Small intestine (tissue), 7 donors: Measurements from ENCODE around the gene ATRN. TPM values are rescaled to one million over a fixed set of nuclear protein-coding genes. Genes with fewer than 3 reads are reported as not detected.

Experiments
- DNase-seq, 2 donors: peaks; one replicate each; pipeline versions ENCODE4 v3.0.0 to v3.0.0-alpha.2; 2013
- FAIRE-seq: peaks from 2 replicates; lab custom pipeline; 2012; peaks lifted over from hg19 to GRCh38; lab: Jason Lieb, UNC
- H3K27ac ChIP-seq, 3 donors: one replicate each; pipeline ENCODE4 v1.5.1; 2013; ENCODE audit warnings: low read length in 2 of 3, mild to moderate bottlenecking in 2 of 3, control low read depth in 1 of 3, inconsistent platforms in 1 of 3, low read depth in 1 of 3, moderate library complexity in 1 of 3
- H3K27me3 ChIP-seq, 3 donors: one replicate each; pipeline ENCODE4 v1.6.1; 2013; ENCODE audit warnings: low read length in 3 of 3, inconsistent platforms in 1 of 3; ENCODE audit not compliant: control insufficient read depth in 3 of 3, insufficient read depth in 3 of 3
- H3K36me3 ChIP-seq, 3 donors: one replicate each; pipeline ENCODE4 v1.6.1; 2013; ENCODE audit warnings: low read length in 3 of 3, inconsistent platforms in 1 of 3, low read depth in 1 of 3, mild to moderate bottlenecking in 1 of 3, moderate library complexity in 1 of 3; ENCODE audit not compliant: control insufficient read depth in 3 of 3, insufficient read depth in 2 of 3
- H3K4me1 ChIP-seq, 3 donors: one replicate each; pipeline ENCODE4 v1.6.1; 2013; ENCODE audit warnings: low read length in 2 of 3, inconsistent platforms in 1 of 3, low read depth in 1 of 3, mild to moderate bottlenecking in 1 of 3, moderate library complexity in 1 of 3; ENCODE audit not compliant: control insufficient read depth in 3 of 3, insufficient read depth in 2 of 3
- H3K4me3 ChIP-seq, 3 donors: one replicate each; pipeline ENCODE4 v1.5.1; 2013; ENCODE audit warnings: low read length in 3 of 3, control low read depth in 1 of 3, inconsistent platforms in 1 of 3, low read depth in 1 of 3, mild to moderate bottlenecking in 1 of 3, moderate library complexity in 1 of 3
- H3K9me3 ChIP-seq, 2 donors: one replicate each; pipeline ENCODE4 v1.6.1; 2013; ENCODE audit warnings: low read depth in 1 of 2, low read length in 1 of 2; ENCODE audit not compliant: control insufficient read depth in 2 of 2, insufficient read depth in 1 of 2
- WGBS, 3 donors: extraction: QIAGEN DNeasy Blood & Tissue Kit; methylation state at CpG; one replicate each; pipeline ENCODE4 v1.1.7; 2013; 5-methylcytosine and 5-hydroxymethylcytosine counted together
- polyA plus RNA-seq, 4 donors: library from polyadenylated mRNA; stranded (reverse) in 3 of 4; unstranded in 1 of 4; fragments of 200-250 nt in 3 of 4; fragments of 120-200 nt in 1 of 4; gene quantifications; one replicate each; pipeline versions ENCODE4 v1.2.1 to v1.2.3, GENCODE V29; 2013
- donor health status: healthy with polysubstance abuse.
- donor health status: control.
- donor health status: control.
- donor health status: Bipolar disorder and iron deficiency.
- donor health status: healthy.

The ATRN gene
- polyA plus RNA-seq, 4 donors, result 11.4 to 126 (median 19.3) TPM

- H3K36me3 ChIP-seq, result peaks cover 9 to 65% (median 31%) of the 10 kb centered on the region in 3 donors
- FAIRE-seq, result no peak
Measured at GRCh38 chr20:3646651-3647050, 175.8 kb downstream of the ATRN start.

GRCh38 chr20:3647473-3647872 lies 176.7 kb downstream of the ATRN start:
- H3K4me1 ChIP-seq, result no peaks in the 10 kb centered on the region
- peaks cover 8 to 72% (median 26%) of the 10 kb centered on the region in 3 donors for H3K36me3 ChIP-seq
- H3K27ac ChIP-seq, result no peak overlapping the region
- no peak for FAIRE-seq
- H3K27me3 ChIP-seq, result no peaks in the 10 kb centered on the region
- no peaks in the 10 kb centered on the region for H3K9me3 ChIP-seq
- no peak overlapping the region for H3K4me3 ChIP-seq
- no peak for DNase-seq

More at GRCh38 chr20:3646651-3647050, 175.8 kb downstream of the ATRN start:
- WGBS, 3 donors, result 90 to 94% (median 92%) methylated on average over 13 of the region's 13 CpGs
- Histone ChIP-seq H3K27ac (no peak overlapping the region), H3K4me1 (no peaks in the 10 kb centered on the region), H3K27me3 (no peaks in the 10 kb centered on the region), H3K4me3 (no peak overlapping the region), H3K9me3 (no peaks in the 10 kb centered on the region)
- no peak for DNase-seq

- H3K4me3 ChIP-seq, result no peak overlapping the region
- H3K27ac ChIP-seq, result no peak overlapping the region
- DNase-seq (no peak), FAIRE-seq (no peak)
- 83 to 96% (median 94%) methylated on average over 9 of the region's 9 CpGs for WGBS, 3 donors
- H3K36me3 ChIP-seq, result peaks cover 6 to 66% (median 22%) of the 10 kb centered on the region in 3 donors
- H3K4me1 ChIP-seq, result no peaks in the 10 kb centered on the region
- H3K27me3 ChIP-seq, result no peaks in the 10 kb centered on the region
- no peaks in the 10 kb centered on the region for H3K9me3 ChIP-seq
Measured at GRCh38 chr20:3648951-3649350, 178.1 kb downstream of the ATRN start.

- WGBS, 3 donors, result 73 to 89% (median 73%) methylated on average over 9 of the region's 9 CpGs
- no peaks in the 10 kb centered on the region for H3K4me1 ChIP-seq
- no peak overlapping the region for H3K4me3 ChIP-seq
- peaks cover 2 to 44% (median 15%) of the 10 kb centered on the region in 3 donors for H3K36me3 ChIP-seq
- no peaks in the 10 kb centered on the region for H3K27me3 ChIP-seq
- DNase-seq (no peak), FAIRE-seq (no peak)
- no peak overlapping the region for H3K27ac ChIP-seq
- H3K9me3 ChIP-seq, result no peaks in the 10 kb centered on the region
Measured at GRCh38 chr20:3651204-3651962, 180.6 kb downstream of the ATRN start.

- no peak overlapping the region for H3K4me3 ChIP-seq
- H3K36me3 ChIP-seq, result peaks cover 2 to 38% (median 13%) of the 10 kb centered on the region in 3 donors
- H3K9me3 ChIP-seq, result no peaks in the 10 kb centered on the region
- H3K27me3 ChIP-seq, result no peaks in the 10 kb centered on the region
- 45 to 73% (median 54%) methylated on average over 9 of the region's 9 CpGs for WGBS, 3 donors
- H3K4me1 ChIP-seq, result no peaks in the 10 kb centered on the region
- FAIRE-seq (no peak), DNase-seq (peak in 1 of 2 donors; percentile 18)
- H3K27ac ChIP-seq, result no peak overlapping the region
Measured at GRCh38 chr20:3652221-3652620, 181.4 kb downstream of the ATRN start.

GRCh38 chr20:3652676-3653596 lies 182.1 kb downstream of the ATRN start:
- H3K27ac ChIP-seq, result no peak overlapping the region
- H3K9me3 ChIP-seq, result no peaks in the 10 kb centered on the region
- no peak overlapping the region for H3K4me3 ChIP-seq
- DNase-seq (no peak), FAIRE-seq (no peak)
- 79 to 83% (median 82%) methylated on average over 10 of the region's 10 CpGs for WGBS, 3 donors
- H3K36me3 ChIP-seq, result peaks cover 0 to 35% (median 13%) of the 10 kb centered on the region in 3 donors
- no peaks in the 10 kb centered on the region for H3K27me3 ChIP-seq
- H3K4me1 ChIP-seq, result no peaks in the 10 kb centered on the region

- peaks cover 0 to 8% (median 0%) of the 10 kb centered on the region in 3 donors for H3K27me3 ChIP-seq
- H3K36me3 ChIP-seq, result peaks cover 0 to 26% (median 8%) of the 10 kb centered on the region in 3 donors
- H3K9me3 ChIP-seq, result no peaks in the 10 kb centered on the region
- WGBS, 3 donors, result 57 to 79% (median 58%) methylated on average over 2 of the region's 2 CpGs
- no peak for DNase-seq
- no peak overlapping the region for H3K4me3 ChIP-seq
- H3K27ac ChIP-seq, result no peak overlapping the region
- no peaks in the 10 kb centered on the region for H3K4me1 ChIP-seq
- no peak for FAIRE-seq
Measured at GRCh38 chr20:3653921-3654320, 183.1 kb downstream of the ATRN start.

- WGBS, 3 donors, result 74 to 81% (median 75%) methylated on average over 17 of the region's 17 CpGs
- Histone ChIP-seq H3K27me3 (peaks cover 0 to 14% (median 0%) of the 10 kb centered on the region in 3 donors), H3K9me3 (no peaks in the 10 kb centered on the region), H3K4me1 (no peaks in the 10 kb centered on the region), H3K4me3 (no peak overlapping the region), H3K36me3 (peaks cover 0 to 21% (median 6%) of the 10 kb centered on the region in 3 donors), H3K27ac (no peak overlapping the region)
- DNase-seq, result peak in 1 of 2 donors; percentile 14
- no peak for FAIRE-seq
Measured at GRCh38 chr20:3654326-3655130, 183.7 kb downstream of the ATRN start.
